GM08714 (cell line): Measurements from ENCODE around the gene TGFBR2.
"Not testable (repeated sequence)": the region's sequence is repeated elsewhere in the genome, so short reads cannot be mapped to it uniquely, and the experiment has no call there.

Experiments used
- H3K4me3 ChIP-seq: fragments of 200-500 bp; sonication (Bioruptor generic); 2 replicates; pipeline ENCODE4 v1.5.1; 2014; ENCODE audit warnings: mild to moderate bottlenecking, low read length, inconsistent platforms
- ZNF274 ChIP-seq: IDR thresholded peaks from 2 replicates; pipeline ENCODE4 v1.6.1; 2012; ENCODE audit warnings: mild to moderate bottlenecking, low read depth, low read length

Gene TGFBR2

DNA sequence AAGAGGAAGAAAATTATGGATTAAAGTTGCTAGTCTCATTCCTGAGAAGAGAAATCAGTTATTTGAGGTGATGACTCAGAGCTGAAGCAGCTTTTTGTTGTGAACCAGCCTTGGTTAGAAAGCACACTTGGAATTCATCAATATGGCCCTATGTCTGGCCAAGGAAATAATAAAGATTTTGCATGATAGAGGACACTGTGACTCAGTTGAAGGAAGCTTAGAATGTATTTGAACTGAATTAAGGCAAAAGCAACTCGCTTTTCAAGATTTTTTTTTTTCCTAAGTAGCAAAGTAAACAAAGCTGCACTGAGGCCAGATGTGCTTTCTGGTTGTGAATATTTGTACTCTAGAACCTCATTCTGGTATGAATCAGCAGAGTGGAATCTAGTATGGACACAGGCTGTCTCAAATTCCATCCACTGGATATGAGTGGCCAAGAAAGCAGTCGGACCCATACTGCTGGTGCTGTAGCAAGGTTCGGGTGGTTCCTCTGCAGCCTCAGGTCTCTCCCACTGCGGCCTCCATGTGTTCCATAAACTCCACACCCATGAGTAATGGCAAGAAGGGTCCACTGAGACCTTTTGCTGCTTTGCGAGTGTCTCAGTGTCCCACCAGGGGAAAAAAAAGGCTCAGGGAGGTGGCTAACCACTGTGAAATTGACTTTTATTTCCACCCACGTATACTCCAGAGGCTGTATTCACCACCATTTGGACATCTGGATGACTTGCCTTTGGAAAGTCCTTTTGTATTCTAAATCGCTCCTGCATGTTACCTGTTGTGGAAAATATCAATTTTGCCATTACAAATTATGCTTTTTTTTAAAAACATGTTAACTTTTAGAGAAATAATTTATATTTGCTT is 53.1 kb downstream of the TGFBR2 start:
- no peak for TF ChIP-seq ZNF274
- no peak overlapping the region; the same call in 1 of the 2 replicates for H3K4me3 ChIP-seq

DNA sequence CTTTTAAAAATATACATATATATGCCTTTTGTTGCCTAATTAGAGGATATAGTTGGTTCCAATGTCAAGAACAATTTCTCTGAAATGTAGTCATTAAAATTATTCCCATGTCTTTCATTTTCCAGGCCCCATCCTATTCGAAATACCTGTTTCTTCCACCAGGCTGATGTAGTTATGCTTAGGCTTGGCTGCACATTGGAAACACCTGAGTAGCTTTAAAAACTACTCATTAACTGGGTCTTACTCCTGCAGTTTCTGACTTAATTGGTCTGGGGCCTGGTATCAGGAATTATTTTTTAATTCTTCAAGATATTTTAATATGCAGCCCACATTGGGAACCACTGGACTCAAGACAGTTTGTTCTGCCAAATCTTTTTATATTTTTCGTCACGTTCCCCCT is 53.7 kb downstream of the TGFBR2 start:
- TF ChIP-seq ZNF274, result no peak
- no peak overlapping the region for H3K4me3 ChIP-seq

DNA sequence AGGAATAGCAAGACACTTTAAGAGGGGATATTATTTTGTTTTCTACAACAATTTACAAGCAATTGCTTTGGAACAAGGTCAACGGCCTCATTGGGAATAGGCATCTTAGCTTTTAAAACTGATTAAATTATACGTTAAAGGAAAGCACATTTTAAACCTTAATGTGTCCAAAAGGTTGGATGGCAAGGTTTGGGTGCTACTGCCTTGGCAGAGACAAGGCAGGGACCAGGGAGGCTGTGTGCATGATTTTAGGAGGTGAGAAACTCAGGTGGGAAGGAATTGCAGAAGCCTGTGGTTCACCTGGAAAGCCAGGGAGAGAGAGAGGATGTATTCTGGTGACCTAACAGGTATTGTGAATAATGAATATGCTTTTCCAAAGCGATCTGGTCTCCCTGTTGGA is 54.3 kb downstream of the TGFBR2 start:
- H3K4me3 ChIP-seq, result no peak overlapping the region
- no peak for TF ChIP-seq ZNF274

DNA sequence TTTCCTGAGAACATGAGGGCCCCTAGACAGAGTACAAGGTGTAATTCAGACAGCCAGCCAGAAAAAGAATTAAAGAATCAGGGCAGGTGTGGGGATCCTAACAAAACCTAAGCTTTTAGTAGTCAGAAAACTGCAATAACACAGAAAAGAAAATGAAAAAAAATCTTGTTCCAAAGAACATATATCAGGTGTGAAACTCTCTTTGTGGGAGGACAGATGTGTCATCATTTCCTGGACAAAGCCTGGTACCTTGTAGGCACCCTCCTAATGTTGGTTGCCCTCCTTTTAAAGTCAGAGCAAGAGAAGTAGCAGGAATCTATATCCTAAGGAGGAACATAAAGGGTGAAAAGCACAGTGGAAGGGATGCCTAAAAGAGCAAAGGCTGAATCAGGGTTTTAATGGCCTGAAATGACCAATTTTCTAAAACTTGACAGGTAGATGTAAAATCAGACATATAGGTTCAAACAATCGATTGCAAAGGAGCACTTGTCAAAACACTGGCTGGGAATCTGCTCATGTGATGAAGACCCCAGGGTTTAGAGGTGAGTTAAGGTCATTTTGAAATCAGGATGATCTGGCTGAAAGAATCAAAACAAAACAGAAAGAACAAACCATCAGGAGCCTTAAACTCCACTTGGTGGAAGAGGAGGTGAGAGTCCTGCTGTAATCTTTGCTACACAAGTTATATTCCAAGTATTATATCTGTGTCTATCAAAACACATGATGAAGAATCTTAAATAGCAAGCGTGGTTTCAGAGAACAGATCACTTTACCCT is 54.9 kb downstream of the TGFBR2 start:
- no peak overlapping the region for H3K4me3 ChIP-seq
- TF ChIP-seq ZNF274, result no peak

DNA sequence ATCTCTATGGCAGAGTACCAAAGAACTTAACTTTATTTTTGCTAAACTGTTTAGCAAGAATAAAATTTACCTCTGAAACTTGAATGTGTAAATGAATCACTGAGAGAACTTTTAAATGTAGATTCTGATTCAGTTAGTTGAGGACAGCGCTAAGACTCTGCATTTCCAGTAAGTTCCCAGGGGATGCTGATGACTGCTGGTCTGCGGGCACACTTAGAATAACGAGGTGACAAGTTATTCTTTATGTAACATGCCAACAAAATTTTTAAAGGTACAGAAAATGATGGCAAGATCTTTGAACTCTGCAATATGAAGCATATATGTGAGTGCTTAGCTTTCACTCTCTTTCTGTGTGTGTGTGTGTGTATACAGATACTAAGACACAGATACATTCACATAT is 56.4 kb downstream of the TGFBR2 start:
- no peak for TF ChIP-seq ZNF274
- H3K4me3 ChIP-seq, result no peak overlapping the region

DNA sequence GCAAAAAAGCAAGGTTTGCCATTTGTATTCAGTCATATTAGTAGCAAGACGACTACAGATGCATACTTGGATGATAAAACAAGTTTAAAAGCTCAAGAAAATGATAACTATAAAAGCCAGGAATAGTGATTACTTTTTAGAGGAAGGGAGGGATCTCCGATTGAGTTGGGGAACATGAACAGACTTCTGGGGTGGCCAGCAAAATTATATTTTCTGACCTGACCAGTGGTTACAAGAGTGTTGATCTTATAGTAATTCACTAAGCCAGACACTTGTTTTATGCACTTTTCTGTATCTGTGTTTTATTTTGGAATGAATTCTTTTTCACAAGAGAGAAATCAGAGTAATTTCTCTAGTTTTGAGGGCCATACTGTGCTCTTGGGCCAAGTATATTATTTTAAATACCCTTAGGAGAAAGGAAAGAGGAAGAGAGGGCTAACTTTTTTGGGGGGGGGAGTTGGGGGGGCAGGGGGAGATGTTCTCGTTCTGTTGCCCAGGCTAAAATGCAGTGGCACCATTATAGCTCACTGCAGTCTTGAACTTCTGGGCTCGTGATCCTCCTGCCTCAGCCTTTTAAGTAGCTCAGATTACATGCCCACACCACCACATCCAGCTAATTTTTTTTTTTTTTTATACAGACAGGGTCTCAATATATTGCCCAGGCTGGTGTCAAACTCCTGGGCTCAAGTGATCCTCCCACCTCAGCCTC is 57.3 kb downstream of the TGFBR2 start:
- H3K4me3 ChIP-seq, result no peak overlapping the region
- TF ChIP-seq ZNF274, result no peak

DNA sequence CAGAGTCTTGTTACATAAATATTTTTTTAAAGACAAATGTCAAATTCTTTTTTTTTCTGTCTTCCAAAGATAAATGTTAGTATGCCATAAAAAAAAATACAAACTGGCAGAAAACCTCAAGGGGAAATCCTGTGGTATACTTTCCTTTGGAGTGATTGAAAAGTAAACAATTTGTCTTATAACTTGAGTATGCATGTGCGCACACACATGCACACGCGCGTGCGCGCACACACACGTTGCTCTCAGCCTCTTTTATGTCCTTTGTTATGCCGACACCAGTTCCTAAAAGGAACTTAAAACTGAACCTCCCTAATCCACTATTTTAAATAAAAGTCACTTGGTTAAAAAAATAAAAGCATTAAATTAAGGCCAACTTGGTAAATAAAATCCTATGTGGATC is 58.1 kb downstream of the TGFBR2 start:
- no peak overlapping the region for H3K4me3 ChIP-seq
- no peak for TF ChIP-seq ZNF274

DNA sequence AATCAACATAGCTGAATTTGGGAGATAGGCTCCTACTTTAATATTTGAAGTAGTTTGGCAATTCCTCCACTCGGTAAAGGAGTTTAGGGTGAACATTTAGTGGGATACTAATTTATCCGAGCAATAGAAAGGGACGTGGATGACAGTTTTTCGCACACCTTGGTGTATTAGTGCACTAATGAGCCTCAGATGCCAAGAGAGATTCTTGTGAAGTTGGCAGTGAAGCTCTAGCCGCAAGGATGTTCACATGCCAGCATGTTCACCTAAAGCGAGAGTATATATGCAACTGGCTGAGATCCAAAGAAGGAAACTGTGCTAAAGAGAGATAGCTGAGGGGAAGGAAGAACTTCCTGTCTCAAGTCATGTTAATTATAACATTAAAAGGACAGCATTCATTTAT is 58.5 kb downstream of the TGFBR2 start:
- TF ChIP-seq ZNF274, result no peak
- H3K4me3 ChIP-seq, result no peak overlapping the region

DNA sequence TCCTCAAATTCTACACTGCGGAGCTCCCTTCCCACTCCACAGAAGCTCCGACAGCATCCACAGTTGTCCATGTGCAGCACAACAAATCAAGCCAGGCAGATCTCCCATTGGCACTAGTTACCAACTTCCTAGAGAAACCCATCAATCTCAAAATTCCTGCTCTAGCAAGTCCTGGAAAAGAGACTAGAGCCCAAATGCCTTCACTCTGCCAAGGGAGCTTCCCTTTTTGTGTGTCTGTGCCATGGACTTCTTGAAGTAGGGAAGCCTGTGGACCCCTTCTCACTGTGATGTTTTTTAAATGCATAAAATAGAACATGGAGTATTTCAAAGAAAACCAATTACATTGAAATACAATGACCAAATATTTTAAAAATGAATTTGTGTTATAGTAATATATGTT is 59.1 kb downstream of the TGFBR2 start:
- no peak overlapping the region for H3K4me3 ChIP-seq
- TF ChIP-seq ZNF274, result no peak

DNA sequence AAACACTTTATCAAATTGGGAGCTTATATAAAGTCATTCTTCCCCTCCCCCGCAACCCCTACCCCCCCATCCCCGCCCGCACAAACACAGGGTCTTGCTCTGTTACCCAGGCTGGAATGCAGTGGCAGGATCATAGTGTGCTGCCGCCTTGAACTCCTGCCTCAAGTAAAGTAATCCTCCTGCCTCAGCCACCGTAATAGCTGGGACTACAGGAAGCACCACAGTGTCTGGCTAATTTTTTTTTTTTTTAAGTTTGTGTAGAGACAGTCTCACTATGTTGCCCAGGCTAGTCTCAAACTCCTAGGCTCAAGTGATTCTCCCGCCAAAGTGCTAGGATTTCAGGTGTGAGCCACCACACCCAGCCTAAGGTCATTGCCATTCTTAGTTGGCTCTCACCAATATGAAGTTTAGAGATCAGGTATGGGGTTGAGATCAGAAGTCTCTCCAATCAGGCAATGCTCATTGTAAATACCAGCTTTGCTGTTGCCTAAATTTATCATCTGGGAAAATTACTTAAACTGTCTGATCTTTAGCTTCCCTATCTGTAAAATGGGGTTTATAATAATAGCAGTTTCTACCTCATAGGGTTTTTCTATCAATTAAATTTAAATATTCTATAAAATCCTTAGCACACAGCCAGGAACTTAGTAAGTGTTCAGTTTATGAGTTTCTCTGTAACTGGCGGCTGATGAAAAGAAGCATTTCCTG is 60.3 kb downstream of the TGFBR2 start:
- no peak overlapping the region for H3K4me3 ChIP-seq
- TF ChIP-seq ZNF274, result no peak

DNA sequence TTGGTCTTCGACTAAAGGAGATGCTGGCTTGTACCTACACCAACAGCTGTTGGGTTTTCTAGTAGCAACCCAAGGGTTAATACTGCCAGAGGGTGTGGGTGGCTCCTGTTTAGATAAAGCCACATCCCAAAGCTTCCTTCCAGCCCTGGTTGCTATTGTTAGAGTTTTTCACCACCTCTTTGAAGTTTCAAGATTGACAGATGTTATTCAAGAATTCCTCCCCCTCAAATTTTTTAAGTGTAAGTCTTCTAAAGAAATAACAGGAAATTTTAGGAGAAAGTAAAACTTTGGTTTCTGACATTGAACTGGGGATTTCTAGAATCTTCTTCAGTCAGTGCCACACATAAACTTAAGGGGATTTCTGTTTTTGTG is 60.9 kb downstream of the TGFBR2 start:
- no peak for TF ChIP-seq ZNF274
- H3K4me3 ChIP-seq, result no peak overlapping the region

DNA sequence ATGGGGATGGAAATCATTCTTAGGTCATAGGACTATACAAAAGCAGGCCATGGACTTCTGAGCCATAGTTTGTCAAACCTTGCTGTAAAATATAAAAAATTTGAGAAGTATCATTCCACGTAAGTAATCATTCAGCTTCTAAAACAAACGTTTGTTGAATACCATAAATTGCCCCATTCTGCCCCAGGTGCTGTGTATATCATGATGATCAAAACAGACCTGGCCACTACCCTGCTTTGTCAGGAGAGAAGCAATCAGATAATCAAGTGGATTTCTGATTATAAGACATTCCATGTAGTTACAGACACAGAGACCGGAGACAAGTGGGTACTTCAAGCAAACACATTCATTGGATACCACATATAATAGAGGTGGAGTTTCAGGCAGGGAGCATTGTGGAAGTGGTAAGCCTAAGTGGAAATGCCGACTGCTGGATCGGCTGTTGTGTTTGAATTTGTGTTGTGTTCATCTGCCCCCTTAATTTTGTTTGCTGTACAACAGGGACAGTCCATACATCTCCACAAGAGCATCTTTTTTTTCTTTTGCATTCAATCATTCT is 61.7 kb downstream of the TGFBR2 start:
- H3K4me3 ChIP-seq, result no peak overlapping the region
- TF ChIP-seq ZNF274, result no peak

DNA sequence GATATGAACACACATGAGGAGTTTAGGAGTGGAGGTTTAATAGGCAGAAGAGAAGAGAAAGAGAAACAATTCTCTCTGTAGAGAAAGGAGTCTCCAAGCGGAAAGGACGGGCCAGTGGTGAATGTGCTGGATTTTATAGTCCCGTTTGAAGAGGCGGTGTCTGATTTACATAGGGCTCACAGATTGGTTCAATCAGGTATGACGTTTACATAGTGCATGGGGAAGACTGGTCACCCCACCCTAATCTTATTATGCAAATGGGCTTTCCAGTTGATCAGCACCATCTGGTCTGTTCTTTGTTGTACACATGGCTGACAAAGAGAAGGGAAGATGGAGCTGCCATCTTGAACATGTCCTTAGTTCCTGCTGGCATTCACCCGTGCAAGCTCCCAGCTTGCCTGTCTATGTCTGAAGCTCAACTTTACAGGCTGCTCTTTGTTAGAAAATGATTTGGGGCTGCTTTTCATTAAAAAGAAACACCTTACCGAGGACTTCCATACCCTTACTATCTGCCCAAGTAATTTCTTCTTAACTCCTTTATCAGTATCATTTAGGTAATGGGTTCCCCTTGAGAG is 63.0 kb downstream of the TGFBR2 start:
- not testable (repeated sequence) for H3K4me3 ChIP-seq
